Measurements from ENCODE around the gene PPIE.
"Not testable (repeated sequence)": the region's sequence is repeated elsewhere in the genome, so short reads cannot be mapped to it uniquely, and the experiment has no call there.

PPIE gene

DNA sequence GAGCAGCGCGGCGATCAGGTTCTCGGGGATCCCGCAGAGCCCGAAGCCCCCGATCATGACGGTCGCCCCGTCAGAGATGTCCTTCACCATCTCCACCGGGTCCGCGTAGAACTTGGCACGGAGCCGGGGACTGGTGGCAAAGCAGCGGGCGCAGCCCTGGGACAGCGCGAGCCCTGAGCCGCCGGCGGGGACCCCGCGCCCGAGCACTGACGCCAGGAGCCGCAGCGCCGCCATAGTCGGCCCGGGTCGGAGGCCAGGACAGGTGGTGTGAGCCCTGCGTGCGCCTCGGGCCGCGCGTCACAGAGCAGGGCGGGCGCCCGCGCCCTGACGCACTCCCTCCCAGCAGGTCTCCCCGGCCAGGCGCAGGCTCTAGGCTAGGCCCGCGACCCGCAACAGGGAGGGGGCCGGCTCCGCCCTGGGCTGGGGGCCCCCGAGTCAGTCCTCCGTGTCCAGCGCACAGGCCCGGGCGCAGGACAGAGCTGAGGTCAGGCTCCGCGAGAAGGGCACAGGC, 32.4 kb downstream of the PPIE start, which contains the start of gene OXCT2:
OXCT2 (minus strand) TSS at position 327 of the 511 bp plus-strand sequence; CDS start at position 234, 93 bp downstream.
- not testable (repeated sequence) for H3K4me1 ChIP-seq (ENCODE audit: control insufficient read depth, insufficient read depth, low read length); H3K36me3 ChIP-seq (ENCODE audit: control insufficient read depth, insufficient read depth, low read length); H3K9me3 ChIP-seq (ENCODE audit: control insufficient read depth, insufficient read depth, low read depth, low read length); H3K9ac ChIP-seq (ENCODE audit: low read length); H3K27ac ChIP-seq (ENCODE audit: low read depth, low read length)
- peaks cover 29% of the 10 kb centered on the region for H3K27me3 ChIP-seq (ENCODE audit: control insufficient read depth, insufficient read depth, low read length)
- peak within 1 kb of the TSS; percentile 48 for H3K4me3 ChIP-seq (ENCODE audit: low read depth, low read length)

DNA sequence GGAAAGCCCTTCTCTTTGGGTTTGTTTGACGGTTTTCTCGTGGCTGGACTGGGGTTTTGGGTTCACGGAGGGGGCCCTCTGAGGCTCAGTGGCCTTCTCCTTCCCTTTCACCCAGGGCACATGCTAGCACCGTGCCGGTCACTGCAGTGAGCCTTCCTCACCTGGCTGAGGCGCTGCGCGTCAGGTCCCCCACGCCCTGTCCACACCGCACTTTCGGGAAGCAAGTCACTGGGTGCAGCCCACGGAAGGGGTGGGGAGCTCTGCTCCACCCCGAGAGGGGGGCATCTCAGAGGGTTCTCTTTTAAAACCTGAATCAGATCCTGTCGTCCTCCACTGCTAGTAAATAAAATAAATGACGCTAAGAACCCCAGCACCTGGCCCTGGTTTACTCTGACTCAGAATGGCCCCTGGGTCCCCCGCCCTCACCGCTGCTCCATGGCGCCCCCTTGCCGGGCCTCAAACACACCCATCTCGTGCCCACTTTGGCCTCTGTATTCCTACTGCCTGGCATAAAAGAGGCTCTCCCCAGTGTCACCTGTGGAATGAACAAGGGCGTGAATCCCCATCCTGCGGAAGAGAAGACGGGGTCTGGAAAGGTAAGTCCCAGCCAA, 34.8 kb downstream of the PPIE start:
- H3K27me3 ChIP-seq (ENCODE audit: control insufficient read depth, insufficient read depth, low read length) = peaks cover 38% of the 10 kb centered on the region
- H3K27ac ChIP-seq (ENCODE audit: low read depth, low read length); H3K9me3 ChIP-seq (ENCODE audit: control insufficient read depth, insufficient read depth, low read depth, low read length); H3K9ac ChIP-seq (ENCODE audit: low read length); H3K4me3 ChIP-seq (ENCODE audit: low read depth, low read length); H3K4me1 ChIP-seq (ENCODE audit: control insufficient read depth, insufficient read depth, low read length); H3K36me3 ChIP-seq (ENCODE audit: control insufficient read depth, insufficient read depth, low read length): not testable (repeated sequence)

DNA sequence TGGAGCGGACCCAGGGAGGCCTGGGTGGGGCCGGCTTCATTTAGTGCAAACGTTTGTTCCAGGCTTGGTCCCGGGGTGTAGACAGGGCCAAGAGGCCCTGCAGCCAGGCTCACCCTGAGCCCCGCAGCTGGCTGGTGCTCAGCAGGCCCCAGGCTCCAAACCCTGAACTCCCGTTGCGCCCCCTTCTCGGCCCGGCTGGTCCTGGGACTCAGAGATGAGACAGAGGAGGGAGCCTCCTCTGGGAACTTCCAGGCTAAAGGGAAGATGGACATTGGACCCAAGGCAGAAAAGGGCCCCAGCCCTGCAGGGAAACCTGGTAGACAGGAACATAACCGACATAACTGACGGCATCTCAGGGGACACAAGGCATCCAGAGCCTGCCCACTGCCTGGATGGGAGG, 36.5 kb downstream of the PPIE start:
- H3K27ac ChIP-seq (ENCODE audit: low read depth, low read length); H3K4me1 ChIP-seq (ENCODE audit: control insufficient read depth, insufficient read depth, low read length); H3K4me3 ChIP-seq (ENCODE audit: low read depth, low read length); H3K9ac ChIP-seq (ENCODE audit: low read length); H3K9me3 ChIP-seq (ENCODE audit: control insufficient read depth, insufficient read depth, low read depth, low read length); H3K36me3 ChIP-seq (ENCODE audit: control insufficient read depth, insufficient read depth, low read length): not testable (repeated sequence)
- peaks cover 40% of the 10 kb centered on the region for H3K27me3 ChIP-seq (ENCODE audit: control insufficient read depth, insufficient read depth, low read length)

DNA sequence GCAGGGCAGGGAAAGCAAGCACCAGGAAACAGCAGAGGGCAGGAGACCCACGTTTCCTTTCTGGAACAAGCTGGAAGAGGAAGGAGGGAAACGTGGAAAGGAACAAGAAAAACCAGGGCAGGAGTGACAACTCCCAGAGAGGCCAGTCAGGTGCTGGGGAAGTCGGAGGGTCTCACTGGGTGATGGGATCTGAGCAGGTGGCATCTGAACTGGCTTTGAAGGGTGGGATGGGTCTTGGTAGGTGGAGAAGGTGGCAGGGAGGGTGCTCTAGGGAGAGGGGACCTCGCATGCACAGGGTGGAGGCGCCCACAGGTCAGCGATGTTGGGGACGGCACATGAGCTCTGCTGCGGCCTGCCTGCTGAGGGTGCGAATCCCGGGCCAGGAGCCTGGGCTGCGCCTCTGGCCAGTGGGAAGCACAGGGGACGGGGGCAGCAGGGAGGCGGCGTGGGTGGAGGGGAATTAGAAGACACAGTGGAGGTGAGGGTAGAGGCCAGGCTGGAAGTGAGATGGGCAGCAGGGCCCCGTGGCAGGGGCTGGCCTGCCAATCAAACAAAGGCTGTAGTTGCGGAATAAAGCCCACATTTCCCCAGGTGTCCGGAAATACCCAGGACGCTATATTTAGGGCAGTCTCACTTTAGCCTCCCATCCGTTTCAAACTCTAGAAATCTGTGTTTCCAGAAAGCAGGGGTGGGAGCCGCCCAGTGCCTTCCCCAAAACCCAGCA, 37.2 kb downstream of the PPIE start:
- H3K4me3 ChIP-seq (ENCODE audit: low read depth, low read length); H3K9me3 ChIP-seq (ENCODE audit: control insufficient read depth, insufficient read depth, low read depth, low read length); H3K4me1 ChIP-seq (ENCODE audit: control insufficient read depth, insufficient read depth, low read length); H3K9ac ChIP-seq (ENCODE audit: low read length); H3K27ac ChIP-seq (ENCODE audit: low read depth, low read length); H3K36me3 ChIP-seq (ENCODE audit: control insufficient read depth, insufficient read depth, low read length): not testable (repeated sequence)
- peaks cover 44% of the 10 kb centered on the region for H3K27me3 ChIP-seq (ENCODE audit: control insufficient read depth, insufficient read depth, low read length)

DNA sequence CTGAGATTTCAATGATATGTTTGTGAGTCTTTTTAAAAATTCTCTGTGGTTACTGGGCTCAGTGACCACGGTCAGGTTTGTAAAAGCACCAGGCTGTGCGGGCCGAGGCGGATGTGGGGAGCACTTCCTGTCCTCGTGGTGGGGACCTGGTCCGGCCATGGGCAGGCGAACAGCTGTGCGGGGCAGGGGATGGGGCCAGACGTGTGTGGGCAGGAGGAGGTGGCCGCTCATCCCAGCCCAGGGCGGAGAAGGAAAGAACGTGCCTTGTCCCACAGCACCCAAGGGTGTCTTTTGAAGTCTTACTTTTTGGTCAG, 37.7 kb downstream of the PPIE start:
- Histone ChIP-seq H3K4me1 (ENCODE audit: control insufficient read depth, insufficient read depth, low read length) (no peaks in the 10 kb centered on the region), H3K27me3 (ENCODE audit: control insufficient read depth, insufficient read depth, low read length) (peaks cover 44% of the 10 kb centered on the region), H3K4me3 (ENCODE audit: low read depth, low read length) (no peak overlapping the region), H3K27ac (ENCODE audit: low read depth, low read length) (no peak overlapping the region), H3K9me3 (ENCODE audit: control insufficient read depth, insufficient read depth, low read depth, low read length) (no peaks in the 10 kb centered on the region), H3K36me3 (ENCODE audit: control insufficient read depth, insufficient read depth, low read length) (no peaks in the 10 kb centered on the region), H3K9ac (ENCODE audit: low read length) (no peak overlapping the region)

DNA sequence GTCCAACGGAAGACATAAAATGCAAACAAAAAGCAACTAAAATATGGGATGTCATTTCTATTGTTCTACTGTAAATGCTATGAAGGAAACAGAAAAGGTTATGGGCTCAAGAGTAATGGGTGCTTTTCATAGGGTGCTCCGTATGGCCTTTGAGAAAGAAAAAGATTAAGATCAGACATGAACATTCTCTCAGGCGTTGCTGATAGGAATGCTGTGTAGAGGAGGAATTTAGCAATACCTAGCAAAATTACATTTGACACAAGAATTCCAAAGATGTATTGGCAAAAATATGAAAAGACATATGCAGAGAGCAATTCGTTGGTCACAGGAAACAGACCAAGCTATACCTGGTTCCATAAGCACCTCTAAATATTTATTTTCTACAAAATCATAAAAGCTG, 38.2 kb downstream of the PPIE start:
- Histone ChIP-seq H3K9ac (ENCODE audit: low read length) (no peak overlapping the region), H3K27ac (ENCODE audit: low read depth, low read length) (no peak overlapping the region), H3K27me3 (ENCODE audit: control insufficient read depth, insufficient read depth, low read length) (peaks cover 47% of the 10 kb centered on the region), H3K36me3 (ENCODE audit: control insufficient read depth, insufficient read depth, low read length) (no peaks in the 10 kb centered on the region), H3K4me3 (ENCODE audit: low read depth, low read length) (no peak overlapping the region), H3K9me3 (ENCODE audit: control insufficient read depth, insufficient read depth, low read depth, low read length) (no peaks in the 10 kb centered on the region), H3K4me1 (ENCODE audit: control insufficient read depth, insufficient read depth, low read length) (no peaks in the 10 kb centered on the region)

DNA sequence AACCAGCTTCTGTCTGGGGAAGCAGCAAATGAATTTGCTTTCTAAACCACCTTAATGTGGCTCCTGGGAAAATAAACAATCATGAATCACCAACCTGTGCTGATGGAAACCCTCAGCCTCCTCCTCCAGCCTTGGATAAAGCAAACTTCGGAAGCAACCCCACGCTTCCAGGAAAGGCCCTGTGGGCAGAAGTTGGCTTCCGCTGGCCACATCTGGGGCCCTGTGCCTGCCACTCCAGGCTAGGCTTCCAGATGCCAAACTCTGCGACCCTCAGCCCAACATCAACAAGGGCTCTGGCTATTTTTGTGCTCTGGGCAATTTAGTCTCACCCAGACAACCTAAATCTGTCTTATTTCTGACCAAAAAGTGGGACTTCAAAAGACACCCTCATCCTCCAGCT, 38.6 kb downstream of the PPIE start:
- no peaks in the 10 kb centered on the region for H3K36me3 ChIP-seq (ENCODE audit: control insufficient read depth, insufficient read depth, low read length)
- no peaks in the 10 kb centered on the region for H3K9me3 ChIP-seq (ENCODE audit: control insufficient read depth, insufficient read depth, low read depth, low read length)
- no peak overlapping the region for H3K9ac ChIP-seq (ENCODE audit: low read length)
- H3K4me1 ChIP-seq (ENCODE audit: control insufficient read depth, insufficient read depth, low read length) = no peaks in the 10 kb centered on the region
- peaks cover 47% of the 10 kb centered on the region for H3K27me3 ChIP-seq (ENCODE audit: control insufficient read depth, insufficient read depth, low read length)
- H3K4me3 ChIP-seq (ENCODE audit: low read depth, low read length) = no peak overlapping the region
- no peak overlapping the region for H3K27ac ChIP-seq (ENCODE audit: low read depth, low read length)

DNA sequence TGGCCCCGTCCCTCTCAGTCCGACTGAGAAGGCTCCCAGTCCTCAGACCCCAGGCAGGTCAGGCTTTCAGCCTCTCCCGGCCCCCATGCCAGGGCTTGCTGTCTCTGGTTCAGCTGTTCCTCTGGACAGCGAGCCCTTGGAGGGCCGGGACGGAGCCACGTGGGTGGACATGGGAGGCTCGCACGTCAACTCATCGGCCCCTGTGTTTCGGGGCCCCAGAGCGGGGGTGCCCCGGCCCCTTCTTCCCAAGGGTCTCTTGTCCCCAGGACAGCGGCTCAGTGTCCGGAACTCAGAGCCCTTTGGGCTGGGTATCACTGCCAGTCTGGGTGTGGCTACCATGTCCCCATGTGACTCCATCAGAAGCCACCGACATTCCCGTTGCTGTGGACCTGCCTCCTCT, 39.2 kb downstream of the PPIE start:
- not testable (repeated sequence) for H3K4me1 ChIP-seq (ENCODE audit: control insufficient read depth, insufficient read depth, low read length); H3K27ac ChIP-seq (ENCODE audit: low read depth, low read length); H3K9me3 ChIP-seq (ENCODE audit: control insufficient read depth, insufficient read depth, low read depth, low read length); H3K36me3 ChIP-seq (ENCODE audit: control insufficient read depth, insufficient read depth, low read length); H3K9ac ChIP-seq (ENCODE audit: low read length); H3K4me3 ChIP-seq (ENCODE audit: low read depth, low read length)
- H3K27me3 ChIP-seq (ENCODE audit: control insufficient read depth, insufficient read depth, low read length) = peaks cover 52% of the 10 kb centered on the region

DNA sequence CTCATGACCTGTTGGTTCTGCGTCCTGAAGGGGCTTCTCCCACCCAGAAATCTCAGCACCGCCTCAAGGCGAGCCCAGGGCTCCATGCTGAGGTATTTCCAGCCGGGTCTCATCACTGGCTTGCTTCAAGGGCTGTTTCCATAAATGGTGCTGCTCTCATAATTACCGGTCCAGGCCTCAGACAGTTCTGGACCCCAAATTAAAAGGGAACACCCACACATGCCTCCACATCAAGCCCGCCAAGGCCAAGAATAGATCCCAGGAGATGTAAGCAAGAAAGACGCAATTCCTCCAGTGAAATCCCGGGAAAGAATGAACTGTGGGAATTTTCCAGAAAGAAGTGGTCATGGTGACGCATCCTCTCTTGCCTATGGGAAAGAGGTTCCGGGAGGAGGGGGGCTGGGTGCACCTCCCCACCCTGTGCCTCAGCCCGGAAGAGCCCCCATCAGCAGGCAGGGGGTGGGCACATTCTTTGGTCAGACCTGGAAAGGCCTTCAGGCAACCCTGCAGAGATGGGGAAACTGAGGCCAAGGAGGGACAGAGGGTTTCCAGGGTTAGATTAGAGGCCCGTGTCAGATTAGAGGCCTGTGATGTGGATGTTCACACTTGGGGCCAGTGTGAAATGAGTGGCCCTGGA, 39.9 kb downstream of the PPIE start:
- not testable (repeated sequence) for H3K36me3 ChIP-seq (ENCODE audit: control insufficient read depth, insufficient read depth, low read length); H3K4me1 ChIP-seq (ENCODE audit: control insufficient read depth, insufficient read depth, low read length); H3K27ac ChIP-seq (ENCODE audit: low read depth, low read length); H3K4me3 ChIP-seq (ENCODE audit: low read depth, low read length); H3K9ac ChIP-seq (ENCODE audit: low read length); H3K9me3 ChIP-seq (ENCODE audit: control insufficient read depth, insufficient read depth, low read depth, low read length)
- peaks cover 59% of the 10 kb centered on the region for H3K27me3 ChIP-seq (ENCODE audit: control insufficient read depth, insufficient read depth, low read length)

DNA sequence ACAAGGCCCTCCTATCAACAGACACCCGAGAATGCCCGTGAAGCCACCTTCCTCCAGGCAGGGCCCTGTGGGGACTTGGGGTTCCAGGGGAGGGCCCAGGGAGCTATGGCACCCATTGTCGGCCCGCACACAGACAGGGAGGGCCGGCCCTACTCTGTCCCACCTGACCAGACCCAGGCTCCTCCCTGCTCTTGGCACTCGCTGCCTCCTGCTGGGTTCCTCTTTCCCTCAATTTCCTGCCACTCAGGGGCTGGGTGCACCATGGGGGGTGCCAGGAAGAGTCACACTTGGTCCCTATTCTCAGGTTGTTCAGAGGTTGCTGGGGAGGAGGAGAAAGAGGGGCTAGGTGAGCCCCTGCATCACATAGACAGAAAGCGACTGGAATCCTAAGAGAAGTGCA, 40.5 kb downstream of the PPIE start:
- no peaks in the 10 kb centered on the region for H3K9me3 ChIP-seq (ENCODE audit: control insufficient read depth, insufficient read depth, low read depth, low read length)
- no peaks in the 10 kb centered on the region for H3K36me3 ChIP-seq (ENCODE audit: control insufficient read depth, insufficient read depth, low read length)
- no peaks in the 10 kb centered on the region for H3K4me1 ChIP-seq (ENCODE audit: control insufficient read depth, insufficient read depth, low read length)
- H3K27ac ChIP-seq (ENCODE audit: low read depth, low read length) = no peak overlapping the region
- no peak overlapping the region for H3K4me3 ChIP-seq (ENCODE audit: low read depth, low read length)
- H3K9ac ChIP-seq (ENCODE audit: low read length) = no peak overlapping the region
- H3K27me3 ChIP-seq (ENCODE audit: control insufficient read depth, insufficient read depth, low read length) = peaks cover 64% of the 10 kb centered on the region

DNA sequence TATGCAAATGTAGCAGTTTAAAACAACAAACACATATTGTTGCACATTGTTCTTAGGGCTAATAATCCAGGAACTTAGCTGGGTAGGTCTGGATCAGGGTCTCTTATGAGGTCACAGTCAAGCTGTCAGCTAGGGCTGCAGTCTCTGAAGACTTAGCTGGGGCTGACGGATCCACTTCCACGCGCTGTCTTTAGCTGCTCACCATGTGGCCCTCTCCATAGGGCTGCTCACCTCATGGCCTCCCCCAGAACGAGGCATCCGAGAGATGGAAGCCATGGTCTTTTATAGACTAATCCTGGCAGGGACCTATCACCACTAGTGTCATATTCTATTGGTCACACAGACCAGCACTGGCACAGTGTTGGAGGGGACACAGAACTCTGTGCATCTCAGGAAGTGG, 41.1 kb downstream of the PPIE start:
- Histone ChIP-seq H3K4me3 (ENCODE audit: low read depth, low read length) (no peak overlapping the region), H3K27ac (ENCODE audit: low read depth, low read length) (no peak overlapping the region), H3K9ac (ENCODE audit: low read length) (no peak overlapping the region), H3K36me3 (ENCODE audit: control insufficient read depth, insufficient read depth, low read length) (no peaks in the 10 kb centered on the region), H3K27me3 (ENCODE audit: control insufficient read depth, insufficient read depth, low read length) (peaks cover 65% of the 10 kb centered on the region), H3K9me3 (ENCODE audit: control insufficient read depth, insufficient read depth, low read depth, low read length) (no peaks in the 10 kb centered on the region), H3K4me1 (ENCODE audit: control insufficient read depth, insufficient read depth, low read length) (no peaks in the 10 kb centered on the region)

All from HUES6 (cell line).